ENCODE results near the gene OSBPL5. TPM values are rescaled to one million over a fixed set of nuclear protein-coding genes. Genes with fewer than 3 reads are reported as not detected.

The OSBPL5 gene
- total RNA-seq, 1 experiment from 2014 or later: 16.1 TPM

DNA sequence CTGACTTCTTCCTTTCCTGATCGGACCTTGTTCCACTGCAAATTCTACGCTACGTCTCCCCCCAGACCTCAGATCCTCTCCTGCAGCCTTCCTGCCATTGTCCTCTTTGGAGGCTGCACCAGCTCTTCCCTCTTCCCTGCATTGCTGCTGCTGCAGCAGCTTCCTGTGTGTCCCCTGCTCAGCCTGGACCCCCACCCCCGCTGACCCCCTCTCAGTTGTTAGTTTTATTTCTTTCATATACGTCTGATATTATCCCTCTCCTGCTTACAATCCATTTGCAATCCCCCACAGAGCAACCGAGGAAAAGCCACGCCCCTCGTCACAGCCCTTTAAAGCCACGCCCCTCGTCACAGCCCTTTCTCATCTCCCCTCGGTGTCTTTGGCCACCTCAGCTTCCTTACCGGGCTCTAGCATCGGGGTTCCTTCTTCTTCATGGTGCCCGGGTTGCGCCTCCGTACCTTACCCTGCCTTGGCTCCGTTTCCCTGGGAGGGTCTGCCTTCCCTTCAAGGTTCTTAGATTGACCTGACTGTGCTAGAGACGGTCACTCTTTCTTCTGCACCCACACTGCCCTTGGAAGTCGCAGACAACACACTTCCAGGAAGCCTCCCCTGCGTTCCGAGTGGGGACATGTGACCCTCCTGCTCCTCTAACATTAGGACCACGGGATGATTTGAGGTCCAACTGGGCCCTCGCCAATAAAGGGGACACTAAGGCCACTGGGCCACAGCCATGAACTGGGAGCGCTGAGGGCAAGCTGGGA, 48.7 kb upstream of the OSBPL5 start:
- no peak overlapping the region for H2AFZ ChIP-seq (ENCODE audit: low read length)
- no peaks in the 10 kb centered on the region for H3K23me2 ChIP-seq (ENCODE audit: insufficient read length, low read depth, low read length, poor library complexity, severe bottlenecking)
- no peak overlapping the region for H2BK20ac ChIP-seq (ENCODE audit: low read depth, low read length, poor library complexity, severe bottlenecking)
- H3K27ac ChIP-seq (ENCODE audit: insufficient read length, low read depth, low read length): no peak overlapping the region
- no peaks in the 10 kb centered on the region for H3K9me3 ChIP-seq (ENCODE audit: control insufficient read depth, low read depth, low read length)
- H3K56ac ChIP-seq (ENCODE audit: insufficient read length, low read depth, low read length): no peak overlapping the region
- no peak overlapping the region for H4K91ac ChIP-seq (ENCODE audit: insufficient read length, low read depth, low read length)
- Mint-ChIP-seq H3K36me3 (ENCODE audit: insufficient read depth in 1 of 3, low read depth in 3 of 3) (no peaks in the 10 kb centered on the region), H3K4me1 (peaks cover 16 to 21% of the 10 kb centered on the region in 2 experiments), H3K27ac (no peak overlapping the region; a peak in 1 of 7 replicates), H3K4me3 (no peak overlapping the region), H3K9me3 (peaks cover 0 to 4% of the 10 kb centered on the region in 2 experiments; a peak in 3 of 5 replicates), H3K27me3 (ENCODE audit: low read depth) (peaks cover 22% of the 10 kb centered on the region)
- no peak overlapping the region for H4K5ac ChIP-seq (ENCODE audit: insufficient read length, low read depth, low read length)
- H3K9ac ChIP-seq (ENCODE audit: extremely low read depth, insufficient read length, low read length): no peak overlapping the region
- no peak overlapping the region for H2BK15ac ChIP-seq (ENCODE audit: low read depth, low read length)
- no CpG with 5 or more reads among the region's 24 CpGs for WGBS (ENCODE audit: extremely low coverage, insufficient read length, low lambda C conversion rate)
- no peaks in the 10 kb centered on the region for H3K4me1 ChIP-seq (ENCODE audit: insufficient read depth, low read length)
- H3K14ac ChIP-seq (ENCODE audit: insufficient read depth, low read length): no peak overlapping the region; the same call in 1 of the 2 replicates
- H3K27me3 ChIP-seq (ENCODE audit: insufficient read depth, low read length): no peaks in the 10 kb centered on the region
- H2BK5ac ChIP-seq (ENCODE audit: insufficient read length, low read length): no peak overlapping the region
- H3K4me2 ChIP-seq (ENCODE audit: insufficient read depth, insufficient read length, low read length): no peak overlapping the region
- no peak overlapping the region for H2AK5ac ChIP-seq (ENCODE audit: insufficient read length, low read length)
- DNase-seq: no peak
- H3K4ac ChIP-seq (ENCODE audit: low read depth, low read length): no peak overlapping the region
- H4K20me1 ChIP-seq (ENCODE audit: control insufficient read depth, insufficient read depth, insufficient read length): no peaks in the 10 kb centered on the region
- H4K8ac ChIP-seq (replicated peaks; ENCODE audit: insufficient read length, low read depth, low read length): no peak overlapping the region
- no peak overlapping the region for H2BK120ac ChIP-seq (ENCODE audit: low read depth, low read length, poor library complexity, severe bottlenecking)
- no peaks in the 10 kb centered on the region for H3K79me1 ChIP-seq (ENCODE audit: insufficient read depth, low read depth, low read length, poor library complexity, severe bottlenecking)
- no peak overlapping the region for H3K23ac ChIP-seq (ENCODE audit: insufficient read length, low read depth, low read length)
- H3K79me2 ChIP-seq (ENCODE audit: insufficient read depth, low read length): no peaks in the 10 kb centered on the region
- no peak for TF ChIP-seq CTCF (conservative IDR thresholded peaks at IDR 0.05)
- H3K18ac ChIP-seq (ENCODE audit: insufficient read length, low read depth, low read length): no peak overlapping the region
- H2BK12ac ChIP-seq (ENCODE audit: insufficient read length, low read depth, low read length): no peak overlapping the region
- H3T11ph ChIP-seq (ENCODE audit: low read length): no peak overlapping the region
